ENCODE measurements around the gene UBE2L3. TPM values are rescaled to one million over a fixed set of nuclear protein-coding genes. Genes with fewer than 3 reads are reported as not detected.

UBE2L3 gene
- total and polyA plus RNA-seq, 7 donors: 36.1 to 87.2 (median 50.7) TPM

- WGBS, 2 donors: 95 to 96% methylated on average over 7 of the region's 7 CpGs
- H3K36me3 ChIP-seq: no peaks in the 10 kb centered on the region
- TF ChIP-seq EP300 (IDR thresholded peaks at IDR 0.05) (no peak), POLR2AphosphoS5 (IDR thresholded peaks at IDR 0.05) (no peak), CTCF (IDR thresholded peaks at IDR 0.05) (no peak), POLR2A (IDR thresholded peaks at IDR 0.05) (no peak)
- no peak for DNase-seq
- H3K27ac ChIP-seq: no peak overlapping the region
- H3K27me3 ChIP-seq: peaks cover 0 to 22% (median 0%) of the 10 kb centered on the region in 3 donors
- peaks cover 0 to 28% (median 16%) of the 10 kb centered on the region in 4 donors for H3K4me1 ChIP-seq
- no peaks in the 10 kb centered on the region for H3K9me3 ChIP-seq
- no peak overlapping the region for H3K4me3 ChIP-seq
- intact Hi-C loops (cut with DNase I): no loop called here
Measured at GRCh38 chr22:21650280-21650679, 82.8 kb downstream of the UBE2L3 start.

- Histone ChIP-seq H3K9me3 (no peaks in the 10 kb centered on the region), H3K4me1 (peaks cover 0 to 28% (median 16%) of the 10 kb centered on the region in 4 donors), H3K27me3 (peaks cover 0 to 28% (median 0%) of the 10 kb centered on the region in 3 donors), H3K36me3 (no peaks in the 10 kb centered on the region), H3K4me3 (peak overlapping the region in 3 of 4 donors; percentile 44 to 59 (median 57)), H3K27ac (no peak overlapping the region)
- TF ChIP-seq POLR2A (IDR thresholded peaks at IDR 0.05): no peak
- TF ChIP-seq EP300 (IDR thresholded peaks at IDR 0.05): no peak
- intact Hi-C loops (cut with DNase I): no loop called here
- WGBS, 2 donors: 16 to 17% methylated on average over 6 of the region's 6 CpGs
- no peak for DNase-seq
Measured at GRCh38 chr22:21650823-21651520, 83.5 kb downstream of the UBE2L3 start.

- H3K27ac ChIP-seq: peak overlapping the region in 2 of 4 donors; percentile 42 to 61
- peaks cover 0 to 32% (median under 1%) of the 10 kb centered on the region in 3 donors for H3K27me3 ChIP-seq
- H3K4me3 ChIP-seq: peak overlapping the region; percentile 41 to 59 (median 50)
- no peaks in the 10 kb centered on the region for H3K36me3 ChIP-seq
- no peaks in the 10 kb centered on the region for H3K9me3 ChIP-seq
- WGBS, 2 donors: 1% methylated on average over 29 of the region's 29 CpGs
- TF ChIP-seq POLR2AphosphoS5 (IDR thresholded peaks at IDR 0.05) (no peak), CTCF (IDR thresholded peaks at IDR 0.05) (no peak), EP300 (IDR thresholded peaks at IDR 0.05) (no peak)
- DNase-seq: no peak
- H3K4me1 ChIP-seq: peaks cover 0 to 25% (median 16%) of the 10 kb centered on the region in 4 donors
- intact Hi-C loops (cut with DNase I): no loop called here
Measured at GRCh38 chr22:21651521-21652009, 84.1 kb downstream of the UBE2L3 start.

GRCh38 chr22:21652010-21652546 lies 84.6 kb downstream of the UBE2L3 start:
- DNase-seq: peak; percentile 94
- Histone ChIP-seq H3K4me3 (peak overlapping the region; percentile 41 to 59 (median 50)), H3K9me3 (no peaks in the 10 kb centered on the region), H3K27me3 (peaks cover 2 to 37% (median 6%) of the 10 kb centered on the region in 3 donors), H3K4me1 (peaks cover 0 to 23% (median 16%) of the 10 kb centered on the region in 4 donors), H3K27ac (peak overlapping the region in 2 of 4 donors; percentile 42 to 61), H3K36me3 (no peaks in the 10 kb centered on the region)
- intact Hi-C loops (cut with DNase I): no loop called here
- peak in 1 of 4 donors; percentile 22 for TF ChIP-seq POLR2AphosphoS5 (IDR thresholded peaks at IDR 0.05)
- TF ChIP-seq CTCF (IDR thresholded peaks at IDR 0.05): no peak
- 0 to 1% methylated on average over 44 of the region's 44 CpGs for WGBS, 2 donors

All from sigmoid colon (tissue), 7 donors.